Immature natural killer cell (primary cell): Measurements from ENCODE around the gene PDP2. TPM values are rescaled to one million over a fixed set of nuclear protein-coding genes. Genes with fewer than 3 reads are reported as not detected.

ENCODE experiments used
- DNase-seq, 3 donors: peaks; one replicate each; pipeline ENCODE4 v3.0.0; 2022; ENCODE audit warnings: mixed read lengths in 1 of 3
- H3K27ac Mint-ChIP-seq, 6 donors: one replicate each; pipeline ENCODE4 v1.8.0; 2020; ENCODE audit warnings: mixed read lengths in 6 of 6, mild to moderate bottlenecking in 5 of 6, inconsistent platforms in 4 of 6, moderate library complexity in 3 of 6
- H3K27me3 Mint-ChIP-seq, 3 donors: one replicate each; pipeline ENCODE4 v1.8.0; 2020 to 2021; ENCODE audit warnings: low read depth in 3 of 3, mild to moderate bottlenecking in 3 of 3, mixed read lengths in 3 of 3, moderate library complexity in 3 of 3, inconsistent platforms in 1 of 3
- H3K36me3 Mint-ChIP-seq, 3 donors: one replicate each; pipeline ENCODE4 v1.8.0; 2020; ENCODE audit warnings: mixed read lengths in 3 of 3, inconsistent platforms in 2 of 3, mild to moderate bottlenecking in 2 of 3
- H3K4me1 Mint-ChIP-seq, 2 donors: one replicate each; pipeline ENCODE4 v1.8.0; 2020; ENCODE audit warnings: inconsistent platforms in 2 of 2, mild to moderate bottlenecking in 2 of 2, mixed read lengths in 2 of 2, moderate library complexity in 1 of 2
- H3K4me3 Mint-ChIP-seq, 5 donors: one replicate each; pipeline ENCODE4 v1.8.0; 2020; ENCODE audit warnings: mild to moderate bottlenecking in 5 of 5, mixed read lengths in 5 of 5, inconsistent platforms in 3 of 5, moderate library complexity in 3 of 5
- H3K9me3 Mint-ChIP-seq, 6 donors: one replicate each; pipeline ENCODE4 v1.8.0; 2020; ENCODE audit warnings: mild to moderate bottlenecking in 6 of 6, mixed read lengths in 6 of 6, inconsistent platforms in 4 of 6, moderate library complexity in 3 of 6
- polyA plus RNA-seq, 3 donors: library from polyadenylated mRNA; unstranded; fragments of 300-500 nt; fragmentation: Illumina TruSeq; gene quantifications; one replicate each; pipeline ENCODE4 v1.2.3, GENCODE V29; 2021

PDP2 gene
- polyA plus RNA-seq, 3 donors from 2014 or later: 2.2 to 3.1 TPM; not detected in 1

DNA sequence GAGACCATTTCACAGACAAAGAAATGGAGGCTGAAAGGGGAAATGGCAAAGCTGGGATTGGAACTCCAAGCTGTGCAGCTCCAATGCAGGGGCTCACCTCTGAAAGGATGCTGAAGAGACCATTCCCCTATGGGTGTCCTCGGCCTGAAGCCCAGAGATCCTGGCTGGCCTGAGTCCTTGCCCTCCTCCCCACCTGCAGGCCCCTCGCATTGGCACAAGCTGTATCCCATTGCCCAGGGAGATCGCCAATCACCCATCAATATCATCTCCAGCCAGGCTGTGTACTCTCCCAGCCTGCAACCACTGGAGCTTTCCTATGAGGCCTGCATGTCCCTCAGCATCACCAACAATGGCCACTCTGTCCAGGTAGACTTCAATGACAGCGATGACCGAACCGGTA, 33.5 kb upstream of the PDP2 start:
- no peak overlapping the region for H3K4me3 Mint-ChIP-seq
- H3K36me3 Mint-ChIP-seq: peaks cover 0 to 4% (median 3%) of the 10 kb centered on the region in 3 donors
- peaks cover 13 to 14% (median 14%) of the 10 kb centered on the region in 3 donors for H3K27me3 Mint-ChIP-seq

DNA sequence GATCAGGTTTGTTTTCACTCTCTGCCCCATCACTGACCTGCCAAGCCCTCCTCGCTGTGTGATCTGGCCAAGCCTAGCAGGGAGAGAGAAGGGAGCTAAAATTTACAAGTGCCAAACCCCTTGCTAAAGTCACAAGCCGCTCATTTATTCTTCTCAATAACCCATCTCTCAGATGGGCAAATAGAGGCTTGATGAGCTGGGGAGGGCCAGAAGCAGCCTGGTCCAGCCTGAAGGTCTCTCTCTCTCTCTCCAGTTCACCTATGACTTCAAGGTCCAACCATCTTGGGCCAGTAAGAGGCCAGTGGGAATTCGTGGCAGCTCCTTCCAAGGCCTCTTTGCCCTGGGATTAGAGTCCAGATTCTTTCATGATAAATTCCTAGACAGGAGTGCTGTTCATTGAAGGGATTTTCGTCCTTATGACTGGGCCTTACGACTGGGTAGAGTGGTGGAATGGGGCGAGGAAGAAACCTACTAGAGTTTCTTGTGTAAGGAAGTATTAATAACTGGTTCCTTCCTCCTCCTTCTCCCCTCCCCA, 32.7 kb upstream of the PDP2 start:
- H3K4me1 Mint-ChIP-seq: peaks cover 0 to 11% of the 10 kb centered on the region in 2 donors
- peaks cover 0 to 3% (median under 1%) of the 10 kb centered on the region in 3 donors for H3K36me3 Mint-ChIP-seq
- peaks cover 0 to 2% (median 0%) of the 10 kb centered on the region in 6 donors for H3K9me3 Mint-ChIP-seq
- no peak overlapping the region for H3K27ac Mint-ChIP-seq
- no peak overlapping the region for H3K4me3 Mint-ChIP-seq
- H3K27me3 Mint-ChIP-seq: peaks cover 12 to 15% (median 13%) of the 10 kb centered on the region in 3 donors
- DNase-seq: no peak

More for the DNA sequence above, 33.5 kb upstream of the PDP2 start:
- Mint-ChIP-seq H3K27ac (no peak overlapping the region), H3K4me1 (peaks cover 0 to 11% of the 10 kb centered on the region in 2 donors), H3K9me3 (peaks cover 0 to 2% (median 0%) of the 10 kb centered on the region in 6 donors)
- no peak for DNase-seq

DNA sequence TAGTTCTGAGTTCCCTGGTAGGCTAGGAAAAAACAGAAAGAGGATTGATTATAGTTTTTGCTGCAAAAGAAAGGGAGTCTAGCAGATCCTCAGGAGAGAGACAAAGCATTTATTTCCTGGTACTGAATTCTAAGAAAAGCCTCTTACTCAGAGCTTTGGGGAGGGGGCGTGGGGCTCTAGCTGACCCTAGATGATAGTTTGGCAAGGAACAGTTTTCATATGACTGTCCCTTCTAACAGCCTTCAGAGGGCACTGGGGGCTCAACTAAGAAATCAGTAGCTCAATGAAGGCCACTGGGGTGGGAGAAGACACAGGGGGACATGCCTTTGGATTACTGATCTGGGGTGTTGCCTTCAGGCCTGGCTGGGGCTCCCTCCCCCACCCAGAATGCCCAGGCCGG, 32.1 kb upstream of the PDP2 start:
- peaks cover 0 to 11% of the 10 kb centered on the region in 2 donors for H3K4me1 Mint-ChIP-seq
- no peak overlapping the region for H3K4me3 Mint-ChIP-seq

DNA sequence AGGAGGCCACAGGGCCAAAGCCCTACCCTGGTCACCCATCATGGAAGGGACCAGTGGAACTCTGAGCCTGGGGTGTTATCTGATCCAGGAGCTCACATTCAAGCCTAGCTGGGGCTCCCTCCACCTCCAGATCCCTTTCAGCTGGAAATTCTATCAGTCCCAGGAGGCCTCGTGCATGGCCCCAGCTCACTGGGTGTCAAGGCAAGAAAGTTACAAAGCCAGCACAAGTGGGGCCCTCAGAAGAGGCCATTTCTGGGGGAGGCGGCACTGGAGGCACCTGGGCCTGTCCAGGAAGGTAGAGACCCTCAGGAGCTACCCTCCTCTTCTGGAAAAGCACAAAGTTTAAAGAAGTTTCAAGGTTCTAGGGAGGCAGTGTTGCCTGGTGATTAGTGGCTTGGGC, 31.3 kb upstream of the PDP2 start:
- H3K9me3 Mint-ChIP-seq: peaks cover 0 to 2% (median 0%) of the 10 kb centered on the region in 6 donors
- no peak overlapping the region for H3K4me3 Mint-ChIP-seq
- H3K27me3 Mint-ChIP-seq: peaks cover 9 to 12% (median 12%) of the 10 kb centered on the region in 3 donors

More for the DNA sequence above, 32.1 kb upstream of the PDP2 start:
- Mint-ChIP-seq H3K27ac (no peak overlapping the region), H3K27me3 (peaks cover 12 to 15% (median 13%) of the 10 kb centered on the region in 3 donors), H3K36me3 (peaks cover 0 to 3% (median 0%) of the 10 kb centered on the region in 3 donors), H3K9me3 (peaks cover 0 to 2% (median 0%) of the 10 kb centered on the region in 6 donors)
- DNase-seq: no peak

DNA sequence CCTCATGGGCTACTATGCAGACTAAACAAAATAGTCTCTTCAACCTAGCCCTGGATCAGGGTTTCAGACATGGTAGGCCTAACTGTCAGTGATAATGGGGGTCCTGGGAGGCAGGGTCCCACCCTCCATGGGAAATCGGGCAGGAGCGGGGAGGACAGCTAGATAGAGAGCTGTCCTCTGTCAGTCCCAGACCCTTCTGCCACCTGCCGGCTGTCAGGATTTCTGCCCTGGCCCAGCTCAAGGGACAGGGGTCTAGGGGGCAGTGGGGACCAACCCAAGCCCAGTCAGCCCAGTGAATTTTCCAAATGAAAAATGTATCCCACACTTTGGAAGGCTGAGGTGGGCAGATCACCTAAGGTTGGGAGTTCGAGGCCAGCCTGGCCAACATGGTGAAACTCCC, 30.8 kb upstream of the PDP2 start:
- Mint-ChIP-seq H3K27ac (no peak overlapping the region), H3K36me3 (peaks cover 0 to 3% (median 0%) of the 10 kb centered on the region in 3 donors), H3K9me3 (peaks cover 0 to 2% (median 0%) of the 10 kb centered on the region in 6 donors), H3K4me3 (no peak overlapping the region), H3K4me1 (peaks cover 0 to 6% of the 10 kb centered on the region in 2 donors), H3K27me3 (peaks cover 9 to 12% (median 12%) of the 10 kb centered on the region in 3 donors)
- DNase-seq: no peak

More for the DNA sequence above, 31.3 kb upstream of the PDP2 start:
- H3K36me3 Mint-ChIP-seq: peaks cover 0 to 3% (median 0%) of the 10 kb centered on the region in 3 donors
- H3K4me1 Mint-ChIP-seq: peaks cover 0 to 6% of the 10 kb centered on the region in 2 donors
- no peak for DNase-seq
- no peak overlapping the region for H3K27ac Mint-ChIP-seq

DNA sequence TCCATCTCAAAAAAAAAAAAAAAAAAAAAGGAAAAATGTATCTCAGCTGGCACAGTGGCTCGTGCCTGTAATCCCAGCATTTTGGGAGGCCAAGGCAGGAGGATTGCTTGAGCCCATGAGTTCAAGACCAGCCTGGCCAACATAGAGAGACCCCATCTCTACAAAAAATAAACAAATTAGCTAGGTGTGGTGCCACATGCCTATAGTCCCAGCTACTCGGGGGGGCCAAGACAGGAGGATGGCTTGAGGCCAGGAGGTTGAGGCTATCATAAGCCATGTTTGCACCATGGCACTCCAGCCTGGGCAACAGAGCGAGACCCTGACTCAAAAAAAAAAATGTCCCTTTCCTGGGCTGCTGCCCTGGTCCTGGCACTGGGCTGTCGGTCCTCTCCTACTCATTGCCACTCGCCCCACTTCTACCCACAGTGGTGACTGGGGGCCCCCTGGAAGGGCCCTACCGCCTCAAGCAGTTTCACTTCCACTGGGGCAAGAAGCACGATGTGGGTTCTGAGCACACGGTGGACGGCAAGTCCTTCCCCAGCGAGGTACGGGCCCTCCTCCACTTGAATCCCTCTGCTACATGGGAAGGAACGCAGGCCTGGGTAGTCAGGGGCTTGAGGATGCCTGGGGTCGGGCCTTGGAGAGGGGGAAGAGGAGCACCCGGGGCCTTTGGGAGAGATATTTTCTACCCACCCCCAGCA, 30.1 kb upstream of the PDP2 start:
- Mint-ChIP-seq H3K36me3 (peaks cover 0 to 3% (median 0%) of the 10 kb centered on the region in 3 donors), H3K4me1 (peaks cover 0 to 3% of the 10 kb centered on the region in 2 donors), H3K27ac (no peak overlapping the region), H3K4me3 (no peak overlapping the region), H3K27me3 (peaks cover 7 to 10% (median 8%) of the 10 kb centered on the region in 3 donors), H3K9me3 (peaks cover 0 to 2% (median 0%) of the 10 kb centered on the region in 6 donors)
- DNase-seq: no peak

DNA sequence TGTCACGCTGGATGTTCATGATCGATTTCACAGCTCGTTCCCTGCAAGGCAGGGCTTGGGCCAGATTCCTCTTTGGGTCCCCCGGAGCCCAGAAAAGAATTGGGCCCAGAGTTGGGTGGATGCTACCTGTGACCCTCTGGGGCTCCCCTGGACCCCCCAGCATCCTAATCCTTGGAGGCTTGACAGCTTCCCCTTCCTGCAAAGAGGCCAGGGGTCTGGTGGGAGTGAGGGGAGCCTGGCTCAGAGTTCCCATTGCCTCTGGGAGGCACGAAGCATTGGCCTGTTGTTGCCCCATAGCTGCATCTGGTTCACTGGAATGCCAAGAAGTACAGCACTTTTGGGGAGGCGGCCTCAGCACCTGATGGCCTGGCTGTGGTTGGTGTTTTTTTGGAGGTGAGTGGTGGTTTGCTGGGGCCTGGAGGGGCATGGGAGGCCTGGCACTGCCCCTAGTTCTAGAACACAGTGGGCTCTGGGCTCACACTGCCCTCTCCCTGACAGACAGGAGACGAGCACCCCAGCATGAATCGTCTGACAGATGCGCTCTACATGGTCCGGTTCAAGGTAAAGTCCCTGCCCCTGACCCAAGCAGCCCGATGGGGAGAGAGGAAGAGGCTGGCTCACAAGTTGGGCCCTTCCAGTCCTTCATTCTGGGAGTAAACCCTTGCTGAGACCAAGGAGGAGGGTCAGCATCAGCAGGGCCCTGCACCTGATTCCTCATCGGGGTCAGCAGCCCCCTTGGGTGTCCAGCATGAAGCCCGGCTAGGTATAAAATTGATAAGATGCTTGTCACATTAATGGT, 28.9 kb upstream of the PDP2 start:
- no peaks in the 10 kb centered on the region for H3K9me3 Mint-ChIP-seq
- DNase-seq: no peak
- H3K36me3 Mint-ChIP-seq: no peaks in the 10 kb centered on the region
- no peaks in the 10 kb centered on the region for H3K4me1 Mint-ChIP-seq
- H3K4me3 Mint-ChIP-seq: no peak overlapping the region
- peaks cover 4 to 6% (median 5%) of the 10 kb centered on the region in 3 donors for H3K27me3 Mint-ChIP-seq
- H3K27ac Mint-ChIP-seq: no peak overlapping the region

DNA sequence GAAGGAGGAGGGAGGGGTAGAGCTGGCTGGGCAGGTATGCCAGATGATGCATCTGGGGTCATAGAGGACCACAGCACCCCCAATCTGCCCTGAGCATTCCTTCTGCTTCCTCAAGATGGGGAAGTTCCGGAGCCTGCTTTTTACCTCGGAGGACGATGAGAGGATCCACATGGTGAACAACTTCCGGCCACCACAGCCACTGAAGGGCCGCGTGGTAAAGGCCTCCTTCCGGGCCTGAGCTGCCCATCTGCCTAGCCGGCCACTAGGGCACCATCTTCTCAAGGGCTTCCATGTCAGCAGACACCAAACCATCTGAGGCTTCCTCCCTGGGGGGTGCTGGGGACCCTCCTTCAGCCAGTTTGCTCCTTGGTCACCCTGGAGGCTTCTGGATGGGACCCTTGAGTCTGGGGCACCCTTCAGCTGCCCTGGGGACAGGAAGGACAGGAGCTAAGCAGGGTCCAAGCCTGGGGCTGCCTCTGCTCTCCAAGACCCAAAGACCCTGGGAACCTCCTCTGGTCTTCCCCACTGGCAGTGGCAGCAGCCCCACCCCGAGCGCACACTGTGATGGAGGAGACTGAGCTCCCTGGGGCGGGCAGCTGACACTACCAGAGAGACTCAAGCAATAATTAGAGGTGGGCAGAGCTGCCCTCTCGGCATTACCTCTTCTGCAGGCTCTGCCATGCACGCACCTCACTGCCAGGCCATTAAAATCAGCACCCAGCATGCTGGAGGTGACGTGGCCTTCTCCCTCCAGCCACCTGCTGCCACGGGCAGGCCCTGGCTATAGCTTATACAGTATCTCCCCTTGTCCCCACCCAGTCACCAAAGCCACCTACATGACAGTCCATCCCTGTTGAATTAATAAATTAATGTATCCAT, 26.8 kb upstream of the PDP2 start:
- no peaks in the 10 kb centered on the region for H3K9me3 Mint-ChIP-seq
- no peaks in the 10 kb centered on the region for H3K36me3 Mint-ChIP-seq
- peaks cover 0 to 1% (median 0%) of the 10 kb centered on the region in 3 donors for H3K27me3 Mint-ChIP-seq
- DNase-seq: no peak
- no peak overlapping the region for H3K27ac Mint-ChIP-seq
- no peaks in the 10 kb centered on the region for H3K4me1 Mint-ChIP-seq
- no peak overlapping the region for H3K4me3 Mint-ChIP-seq

DNA sequence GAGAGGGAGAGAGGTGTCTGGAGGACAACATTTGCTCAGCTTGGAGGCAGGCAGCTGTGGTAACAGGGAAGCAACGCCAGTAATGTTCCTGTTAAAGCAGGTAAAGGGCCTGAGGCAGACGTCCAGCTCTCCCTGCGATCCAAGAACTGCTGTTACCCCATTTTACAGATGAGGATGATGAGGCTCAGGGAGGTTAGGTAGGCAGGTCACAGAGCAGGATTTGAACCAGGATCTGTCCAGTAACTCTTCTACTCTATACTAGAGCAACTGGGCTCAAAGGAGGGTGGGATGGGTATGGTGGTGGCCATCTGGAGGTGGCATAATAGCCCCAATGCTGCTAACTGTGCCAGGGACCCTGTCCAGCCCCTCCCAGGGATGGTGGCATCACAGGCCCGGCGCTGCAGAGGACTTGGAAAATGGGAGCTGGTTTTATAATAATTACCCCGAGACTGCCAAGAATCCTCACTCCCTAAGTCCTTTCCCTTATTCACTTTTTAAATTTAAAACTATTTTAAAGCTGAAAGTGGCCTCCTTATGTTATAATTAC, 24.1 kb upstream of the PDP2 start:
- peaks cover 0 to 1% (median 0%) of the 10 kb centered on the region in 3 donors for H3K27me3 Mint-ChIP-seq
- H3K4me3 Mint-ChIP-seq: no peak overlapping the region
- no peaks in the 10 kb centered on the region for H3K4me1 Mint-ChIP-seq
- H3K36me3 Mint-ChIP-seq: no peaks in the 10 kb centered on the region
- no peak for DNase-seq
- H3K9me3 Mint-ChIP-seq: no peaks in the 10 kb centered on the region
- no peak overlapping the region for H3K27ac Mint-ChIP-seq

DNA sequence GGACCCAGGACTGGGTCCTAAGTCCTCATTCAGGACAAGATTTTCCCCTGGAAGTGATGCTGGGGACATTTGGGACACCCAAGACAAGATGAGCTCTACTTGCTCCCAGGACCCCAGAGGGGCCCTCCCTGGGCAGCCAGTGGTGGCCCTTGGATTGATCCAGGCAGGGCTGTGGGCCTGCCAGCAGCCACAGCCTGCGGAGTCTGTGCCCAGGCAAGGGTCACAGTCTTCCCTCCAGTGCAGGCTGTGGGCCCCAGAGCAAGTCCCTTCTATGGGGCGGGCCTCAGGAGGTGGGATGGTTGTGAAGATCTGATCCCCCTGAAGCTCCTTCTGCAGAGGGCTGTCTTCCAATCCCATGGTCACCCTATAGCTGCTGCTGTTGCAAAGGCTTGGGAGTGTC, 23.5 kb upstream of the PDP2 start:
- DNase-seq: no peak
- Mint-ChIP-seq H3K4me3 (no peak overlapping the region), H3K27me3 (peaks cover 0 to 1% (median 0%) of the 10 kb centered on the region in 3 donors), H3K36me3 (no peaks in the 10 kb centered on the region), H3K4me1 (no peaks in the 10 kb centered on the region), H3K9me3 (no peaks in the 10 kb centered on the region), H3K27ac (no peak overlapping the region)

DNA sequence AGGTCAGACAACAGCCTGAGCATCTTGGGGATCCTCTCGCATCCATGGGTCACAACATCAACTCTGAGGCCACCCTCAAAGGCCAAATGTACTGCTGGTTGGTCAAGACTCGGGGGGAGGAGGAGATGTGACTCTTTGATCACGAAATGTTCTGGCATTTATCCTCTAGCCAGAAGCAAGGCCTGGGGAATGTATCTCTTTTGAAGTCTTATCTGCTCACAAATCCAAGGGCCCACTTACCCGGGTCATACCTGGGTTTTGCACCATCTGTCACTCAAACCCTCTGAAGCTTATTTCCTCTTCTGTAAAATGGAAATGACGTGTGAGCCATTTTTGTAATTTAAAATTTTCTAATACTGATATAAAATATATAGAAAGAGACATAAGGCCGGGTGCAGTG, 22.9 kb upstream of the PDP2 start:
- Mint-ChIP-seq H3K27ac (no peak overlapping the region), H3K36me3 (no peaks in the 10 kb centered on the region), H3K4me3 (no peak overlapping the region), H3K9me3 (no peaks in the 10 kb centered on the region), H3K4me1 (no peaks in the 10 kb centered on the region), H3K27me3 (no peaks in the 10 kb centered on the region)
- DNase-seq: no peak

DNA sequence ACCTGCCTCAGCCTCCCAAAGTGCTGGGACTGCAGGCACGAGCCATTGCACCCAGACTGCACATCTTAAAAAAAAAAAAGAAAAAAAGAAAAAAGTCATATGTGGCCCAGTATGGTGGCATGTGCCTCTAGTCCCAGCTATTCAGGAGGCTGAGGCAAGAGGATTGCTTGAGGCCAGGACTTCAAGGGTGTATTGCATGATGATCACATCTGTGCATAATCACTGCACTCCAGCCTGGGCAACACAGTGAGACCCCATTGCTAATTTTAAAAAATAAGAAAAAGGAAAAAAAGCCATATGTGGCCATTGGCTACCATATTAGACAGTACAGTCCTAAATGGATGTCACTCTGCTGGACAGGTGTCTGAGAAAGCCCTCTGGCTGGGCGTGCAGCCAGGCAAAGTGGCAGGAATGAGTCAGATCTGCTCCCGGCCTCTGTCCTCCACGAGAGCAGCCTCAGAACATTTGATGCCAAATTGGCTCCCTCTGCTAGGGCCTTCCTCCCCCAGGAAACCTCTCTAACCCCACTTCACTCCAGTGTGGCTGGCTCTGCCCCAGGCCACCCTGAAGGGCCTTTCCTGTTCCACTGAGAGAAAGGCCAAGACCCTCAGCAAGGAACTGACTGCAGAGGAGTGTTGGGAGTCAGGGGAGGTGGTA, 21.4 kb upstream of the PDP2 start:
- Mint-ChIP-seq H3K4me1 (no peaks in the 10 kb centered on the region), H3K4me3 (no peak overlapping the region), H3K36me3 (no peaks in the 10 kb centered on the region), H3K27ac (no peak overlapping the region), H3K27me3 (no peaks in the 10 kb centered on the region), H3K9me3 (no peaks in the 10 kb centered on the region)
- no peak for DNase-seq
